ENCODE measurements around the gene CACNB1.

The CACNB1 gene

GRCh38 chr17:39174920-39175694, 22.4 kb downstream of the CACNB1 start:
- Histone ChIP-seq H4K91ac (ENCODE audit: low read depth, low read length) (no peak overlapping the region), H3K4me3 (ENCODE audit: low read depth, low read length) (no peak overlapping the region), H3K9me3 (ENCODE audit: insufficient read depth, low read depth, low read length) (no peaks in the 10 kb centered on the region), H3K4ac (ENCODE audit: low read depth, low read length) (no peak overlapping the region), H2BK5ac (ENCODE audit: low read depth, low read length, poor library complexity) (no peak overlapping the region), H3K4me2 (ENCODE audit: low read length) (no peak overlapping the region), H3K9ac (ENCODE audit: low read length) (no peak overlapping the region), H3K23ac (ENCODE audit: low read length) (no peak overlapping the region), H3K27me3 (ENCODE audit: insufficient read depth, low read length) (no peaks in the 10 kb centered on the region), H3K79me1 (ENCODE audit: low read length) (no peaks in the 10 kb centered on the region), H3K79me2 (ENCODE audit: control insufficient read depth, insufficient read depth, low read length, poor library complexity) (no peaks in the 10 kb centered on the region), H2AFZ (ENCODE audit: insufficient read depth, low read length, poor library complexity) (no peak overlapping the region), H3K27ac (ENCODE audit: low read depth, low read length) (no peak overlapping the region), H2BK12ac (ENCODE audit: low read length) (no peak overlapping the region), H4K12ac (ENCODE audit: low read depth, low read length) (no peak overlapping the region), H3K36me3 (ENCODE audit: control insufficient read depth in 1 of 2, insufficient read depth in 2 of 2, low read length in 2 of 2) (peaks cover 0 to 4% of the 10 kb centered on the region in 2 experiments), H3K14ac (ENCODE audit: low read length) (no peak overlapping the region), H3K4me1 (ENCODE audit: control insufficient read depth in 1 of 2, insufficient read depth in 2 of 2, low read length in 2 of 2) (no peaks in the 10 kb centered on the region), H2BK120ac (ENCODE audit: insufficient read depth, low read length, poor library complexity) (no peak overlapping the region), H2AK5ac (ENCODE audit: low read length) (no peak overlapping the region), H3K18ac (ENCODE audit: low read length) (no peak overlapping the region), H4K8ac (ENCODE audit: low read depth, low read length) (no peak overlapping the region)
- no CpG with 5 or more reads among the region's 35 CpGs for WGBS (ENCODE audit: extremely low coverage, insufficient coverage, insufficient read length)
- DNase-seq, result peak; percentile 57 to 77

GRCh38 chr17:39173526-39174274, 23.8 kb downstream of the CACNB1 start:
- no peak overlapping the region for H3K23ac ChIP-seq (ENCODE audit: low read length)

GRCh38 chr17:39173080-39173479, 24.4 kb downstream of the CACNB1 start:
- Histone ChIP-seq H2BK120ac (ENCODE audit: insufficient read depth, low read length, poor library complexity) (no peak overlapping the region), H3K79me1 (ENCODE audit: low read length) (no peaks in the 10 kb centered on the region), H3K18ac (ENCODE audit: low read length) (no peak overlapping the region), H3K4me2 (ENCODE audit: low read length) (no peak overlapping the region), H4K8ac (ENCODE audit: low read depth, low read length) (no peak overlapping the region), H3K79me2 (ENCODE audit: control insufficient read depth, insufficient read depth, low read length, poor library complexity) (no peaks in the 10 kb centered on the region), H2BK12ac (ENCODE audit: low read length) (no peak overlapping the region), H3K27me3 (ENCODE audit: insufficient read depth, low read length) (no peaks in the 10 kb centered on the region), H3K9ac (ENCODE audit: low read length) (no peak overlapping the region), H3K14ac (ENCODE audit: low read length) (no peak overlapping the region), H3K36me3 (ENCODE audit: control insufficient read depth in 1 of 2, insufficient read depth in 2 of 2, low read length in 2 of 2) (peaks cover 0 to 4% of the 10 kb centered on the region in 2 experiments), H4K12ac (ENCODE audit: low read depth, low read length) (no peak overlapping the region), H2AK5ac (ENCODE audit: low read length) (no peak overlapping the region), H2AFZ (ENCODE audit: insufficient read depth, low read length, poor library complexity) (no peak overlapping the region), H3K4me1 (ENCODE audit: control insufficient read depth in 1 of 2, insufficient read depth in 2 of 2, low read length in 2 of 2) (no peaks in the 10 kb centered on the region), H3K27ac (ENCODE audit: low read depth, low read length) (no peak overlapping the region), H4K91ac (ENCODE audit: low read depth, low read length) (no peak overlapping the region), H3K23ac (ENCODE audit: low read length) (no peak overlapping the region), H3K9me3 (ENCODE audit: insufficient read depth, low read depth, low read length) (no peaks in the 10 kb centered on the region), H3K4ac (ENCODE audit: low read depth, low read length) (no peak overlapping the region), H2BK5ac (ENCODE audit: low read depth, low read length, poor library complexity) (no peak overlapping the region), H3K4me3 (ENCODE audit: low read depth, low read length) (no peak overlapping the region)
- no peak for DNase-seq
- WGBS (ENCODE audit: extremely low coverage, insufficient coverage, insufficient read length), result no CpG with 5 or more reads among the region's 5 CpGs

More at GRCh38 chr17:39173526-39174274, 23.8 kb downstream of the CACNB1 start:
- H3K27me3 ChIP-seq (ENCODE audit: insufficient read depth, low read length), result no peaks in the 10 kb centered on the region
- no peaks in the 10 kb centered on the region for H3K79me2 ChIP-seq (ENCODE audit: control insufficient read depth, insufficient read depth, low read length, poor library complexity)
- H2AK5ac ChIP-seq (ENCODE audit: low read length), result no peak overlapping the region
- H4K91ac ChIP-seq (ENCODE audit: low read depth, low read length), result no peak overlapping the region
- H3K4me1 ChIP-seq (ENCODE audit: control insufficient read depth in 1 of 2, insufficient read depth in 2 of 2, low read length in 2 of 2), result no peaks in the 10 kb centered on the region
- H3K18ac ChIP-seq (ENCODE audit: low read length), result no peak overlapping the region
- H3K36me3 ChIP-seq (ENCODE audit: control insufficient read depth in 1 of 2, insufficient read depth in 2 of 2, low read length in 2 of 2), result peaks cover 0 to 4% of the 10 kb centered on the region in 2 experiments
- H3K79me1 ChIP-seq (ENCODE audit: low read length), result no peaks in the 10 kb centered on the region
- DNase-seq, result no peak
- no peaks in the 10 kb centered on the region for H3K9me3 ChIP-seq (ENCODE audit: insufficient read depth, low read depth, low read length)
- H3K4ac ChIP-seq (ENCODE audit: low read depth, low read length), result no peak overlapping the region
- no peak overlapping the region for H3K9ac ChIP-seq (ENCODE audit: low read length)
- no peak overlapping the region for H3K4me3 ChIP-seq (ENCODE audit: low read depth, low read length)
- no peak overlapping the region for H3K14ac ChIP-seq (ENCODE audit: low read length)
- H2AFZ ChIP-seq (ENCODE audit: insufficient read depth, low read length, poor library complexity), result no peak overlapping the region
- H4K8ac ChIP-seq (ENCODE audit: low read depth, low read length), result no peak overlapping the region
- no peak overlapping the region for H3K27ac ChIP-seq (ENCODE audit: low read depth, low read length)
- H2BK12ac ChIP-seq (ENCODE audit: low read length), result no peak overlapping the region
- H2BK120ac ChIP-seq (ENCODE audit: insufficient read depth, low read length, poor library complexity), result no peak overlapping the region
- WGBS (ENCODE audit: extremely low coverage, insufficient coverage, insufficient read length), result no CpG with 5 or more reads among the region's 10 CpGs
- no peak overlapping the region for H4K12ac ChIP-seq (ENCODE audit: low read depth, low read length)
- no peak overlapping the region for H3K4me2 ChIP-seq (ENCODE audit: low read length)
- no peak overlapping the region for H2BK5ac ChIP-seq (ENCODE audit: low read depth, low read length, poor library complexity)

GRCh38 chr17:39171933-39172332, 25.5 kb downstream of the CACNB1 start:
- Histone ChIP-seq H3K9me3 (ENCODE audit: insufficient read depth, low read depth, low read length) (no peaks in the 10 kb centered on the region), H2AK5ac (ENCODE audit: low read length) (no peak overlapping the region), H3K4me3 (ENCODE audit: low read depth, low read length) (no peak overlapping the region), H2BK5ac (ENCODE audit: low read depth, low read length, poor library complexity) (no peak overlapping the region), H3K4me1 (ENCODE audit: control insufficient read depth in 1 of 2, insufficient read depth in 2 of 2, low read length in 2 of 2) (peaks cover 0 to 2% of the 10 kb centered on the region in 2 experiments), H2BK120ac (ENCODE audit: insufficient read depth, low read length, poor library complexity) (no peak overlapping the region), H3K36me3 (ENCODE audit: control insufficient read depth in 1 of 2, insufficient read depth in 2 of 2, low read length in 2 of 2) (peaks cover 0 to 2% of the 10 kb centered on the region in 2 experiments), H3K79me2 (ENCODE audit: control insufficient read depth, insufficient read depth, low read length, poor library complexity) (no peaks in the 10 kb centered on the region), H3K9ac (ENCODE audit: low read length) (no peak overlapping the region), H2BK12ac (ENCODE audit: low read length) (no peak overlapping the region), H4K8ac (ENCODE audit: low read depth, low read length) (no peak overlapping the region), H3K14ac (ENCODE audit: low read length) (no peak overlapping the region), H3K18ac (ENCODE audit: low read length) (no peak overlapping the region), H3K79me1 (ENCODE audit: low read length) (no peaks in the 10 kb centered on the region), H4K12ac (ENCODE audit: low read depth, low read length) (no peak overlapping the region), H3K27me3 (ENCODE audit: insufficient read depth, low read length) (no peaks in the 10 kb centered on the region), H3K27ac (ENCODE audit: low read depth, low read length) (no peak overlapping the region), H2AFZ (ENCODE audit: insufficient read depth, low read length, poor library complexity) (no peak overlapping the region), H3K4me2 (ENCODE audit: low read length) (no peak overlapping the region), H4K91ac (ENCODE audit: low read depth, low read length) (no peak overlapping the region), H3K23ac (ENCODE audit: low read length) (no peak overlapping the region), H3K4ac (ENCODE audit: low read depth, low read length) (no peak overlapping the region)
- no peak for DNase-seq
- no CpG with 5 or more reads among the region's 5 CpGs for WGBS (ENCODE audit: extremely low coverage, insufficient coverage, insufficient read length)
